ENCODE measurements around the gene TMUB1.

The TMUB1 gene

GRCh38 chr7:151080067-151080521 is 3.2 kb downstream of the TMUB1 start:
- H3K27me3 Mint-ChIP-seq = no peaks in the 10 kb centered on the region
- peaks cover 78% of the 10 kb centered on the region for H3K36me3 Mint-ChIP-seq (ENCODE audit: low read depth)
- H3K27ac Mint-ChIP-seq = peak overlapping the region; percentile 89
- H3K4me3 Mint-ChIP-seq = peak overlapping the region; percentile 86
- H3K4me1 Mint-ChIP-seq (ENCODE audit: low read depth) = peaks cover 60% of the 10 kb centered on the region
- intact Hi-C loops (cut with micrococcal nuclease) = loop anchor here (2.0 to 10.0 kb wide), 2 partner anchors 31 to 295 kb away; no protein-coding TSS in a partner anchor
- no peaks in the 10 kb centered on the region for H3K9me3 Mint-ChIP-seq

DNA sequence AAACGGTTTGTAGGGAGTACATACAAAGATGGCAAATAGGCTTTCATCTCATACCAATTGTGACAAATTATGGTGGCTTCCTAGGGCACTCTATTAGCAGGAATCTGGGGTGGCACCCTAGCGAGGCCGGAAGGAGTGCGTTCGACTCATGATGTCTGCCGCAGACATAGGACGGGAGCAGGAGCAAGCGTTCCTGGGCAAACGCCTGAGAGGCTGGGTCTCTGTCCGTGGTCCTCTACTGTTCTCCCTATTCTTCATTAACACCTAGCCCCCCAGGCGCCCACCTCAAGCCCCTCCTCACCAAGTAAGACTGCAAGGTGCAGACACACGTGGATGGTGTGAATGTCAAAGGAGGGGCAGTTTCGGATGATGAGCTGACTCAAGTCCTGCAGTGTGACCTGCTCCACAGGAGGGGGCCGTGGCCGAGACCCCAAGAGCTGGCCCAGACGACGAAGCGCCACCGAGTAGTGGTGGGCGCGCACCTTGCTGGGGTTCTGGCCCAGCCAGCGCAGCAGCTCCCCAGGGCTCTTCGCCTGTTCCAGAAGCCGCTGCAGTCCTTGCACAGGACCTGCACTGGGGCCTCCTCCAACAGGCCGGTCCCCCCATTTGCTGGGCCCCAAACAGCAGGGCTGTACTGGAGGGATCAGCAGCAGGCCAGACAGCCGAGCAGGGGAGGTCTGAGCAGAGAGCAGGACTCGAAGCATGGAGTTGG is 3.9 kb downstream of the TMUB1 start:
- Mint-ChIP-seq H3K27ac (peak overlapping the region; percentile 89), H3K4me3 (peak overlapping the region; percentile 86), H3K4me1 (ENCODE audit: low read depth) (peaks cover 55% of the 10 kb centered on the region), H3K27me3 (no peaks in the 10 kb centered on the region), H3K36me3 (ENCODE audit: low read depth) (peaks cover 85% of the 10 kb centered on the region), H3K9me3 (no peaks in the 10 kb centered on the region)
- intact Hi-C loops (cut with micrococcal nuclease) = no loop called here

GRCh38 chr7:151078233-151079040 is 4.9 kb downstream of the TMUB1 start:
- H3K27ac Mint-ChIP-seq = no peak overlapping the region
- H3K4me1 Mint-ChIP-seq (ENCODE audit: low read depth) = peaks cover 55% of the 10 kb centered on the region
- H3K4me3 Mint-ChIP-seq = no peak overlapping the region
- no peaks in the 10 kb centered on the region for H3K27me3 Mint-ChIP-seq
- intact Hi-C loops (cut with micrococcal nuclease) = no loop called here
- no peaks in the 10 kb centered on the region for H3K9me3 Mint-ChIP-seq
- H3K36me3 Mint-ChIP-seq (ENCODE audit: low read depth) = peaks cover 95% of the 10 kb centered on the region

DNA sequence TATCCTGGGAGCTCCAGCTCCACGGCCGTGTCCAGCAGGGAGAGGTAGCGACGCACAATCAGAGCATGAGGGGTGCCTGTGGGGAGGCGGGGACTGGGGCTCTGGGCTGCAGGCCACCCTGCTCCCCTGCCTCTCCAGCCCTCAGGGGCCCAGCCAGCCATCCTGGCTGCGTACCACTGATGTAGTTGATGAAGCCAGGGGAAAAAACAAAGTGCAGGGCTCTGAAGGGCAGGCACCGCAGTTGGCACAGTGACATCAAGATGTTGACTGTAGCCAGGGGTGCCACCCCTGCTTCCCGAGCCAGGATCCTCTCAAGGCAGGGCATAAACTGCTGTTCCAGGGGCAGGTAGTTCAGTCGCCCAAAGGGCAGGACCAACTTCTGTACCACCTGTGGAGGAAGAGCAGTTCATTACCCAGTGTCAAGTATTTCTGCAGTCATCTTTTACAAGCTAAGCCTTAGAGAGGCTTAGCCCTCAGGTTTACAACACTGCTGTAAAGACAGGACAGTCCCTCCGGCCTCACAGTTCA is 5.5 kb downstream of the TMUB1 start:
- intact Hi-C loops (cut with micrococcal nuclease) = no loop called here

DNA sequence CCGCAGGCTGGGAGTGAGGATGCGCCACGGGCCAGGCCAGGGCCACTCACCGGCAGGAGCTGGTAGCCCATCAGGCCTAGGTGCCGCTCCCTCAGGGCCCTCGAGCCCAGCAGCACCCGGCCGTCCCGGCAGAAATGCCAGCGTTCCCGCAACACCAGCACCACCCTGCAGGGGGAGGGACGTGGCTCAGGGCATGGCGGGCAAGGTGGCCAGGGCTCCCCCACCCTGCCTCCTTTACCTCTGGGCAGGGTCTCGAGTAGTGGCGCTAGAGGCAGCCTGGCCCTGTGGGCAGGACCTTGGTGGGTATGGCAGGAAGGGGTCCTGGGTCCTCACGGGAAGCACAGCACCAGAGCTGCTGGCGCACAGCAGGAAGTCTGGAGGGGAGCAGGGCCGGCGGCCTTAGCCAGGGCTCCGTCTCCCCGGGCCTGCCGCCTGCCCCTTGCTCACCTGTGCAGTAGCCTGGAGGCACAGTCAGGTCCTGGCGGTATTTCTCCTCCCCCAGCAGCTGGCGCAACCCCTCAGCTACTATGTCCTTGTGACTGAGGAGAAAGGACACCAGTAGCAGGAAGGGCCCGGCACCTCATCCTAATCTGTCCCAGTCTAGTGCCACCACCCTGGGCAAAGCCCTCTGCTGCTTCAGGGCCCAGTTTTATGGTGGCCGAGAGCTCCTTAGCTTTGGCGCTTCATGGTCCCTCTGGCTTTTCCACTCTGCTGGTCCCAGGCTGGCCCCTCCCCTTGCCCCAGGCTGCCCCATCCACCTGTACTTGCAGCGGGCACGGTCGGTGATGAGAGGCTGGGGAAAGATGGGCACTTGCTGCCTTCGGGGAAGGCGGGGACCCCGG is 6.2 kb downstream of the TMUB1 start:
- H3K27me3 Mint-ChIP-seq = no peaks in the 10 kb centered on the region

More for the DNA sequence above, 5.5 kb downstream of the TMUB1 start:
- Mint-ChIP-seq H3K9me3 (no peaks in the 10 kb centered on the region), H3K4me1 (ENCODE audit: low read depth) (peaks cover 51% of the 10 kb centered on the region), H3K27ac (no peak overlapping the region), H3K27me3 (no peaks in the 10 kb centered on the region), H3K4me3 (no peak overlapping the region), H3K36me3 (ENCODE audit: low read depth) (peaks cover 96% of the 10 kb centered on the region)

DNA sequence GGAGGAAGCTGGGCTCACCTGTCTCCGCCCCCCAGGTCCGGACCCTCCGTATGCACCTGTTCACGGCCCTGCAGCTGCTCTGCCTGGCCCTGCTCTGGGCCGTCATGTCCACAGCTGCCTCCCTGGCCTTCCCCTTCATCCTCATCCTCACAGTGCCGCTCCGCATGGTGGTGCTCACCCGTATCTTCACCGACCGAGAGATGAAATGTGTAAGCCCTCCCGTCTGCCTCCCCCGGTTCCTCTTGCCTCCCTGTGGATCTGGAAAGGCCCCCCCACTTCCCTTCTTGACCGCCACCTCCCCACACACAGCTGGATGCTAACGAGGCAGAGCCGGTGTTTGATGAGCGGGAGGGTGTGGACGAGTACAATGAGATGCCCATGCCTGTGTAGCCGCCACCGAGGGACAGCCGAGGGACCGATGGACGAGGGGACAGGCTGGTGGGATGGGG is 7.3 kb downstream of the TMUB1 start:
- Mint-ChIP-seq H3K9me3 (no peaks in the 10 kb centered on the region), H3K36me3 (ENCODE audit: low read depth) (peaks cover 99% of the 10 kb centered on the region), H3K27ac (no peak overlapping the region), H3K4me1 (ENCODE audit: low read depth) (peaks cover 36% of the 10 kb centered on the region), H3K4me3 (no peak overlapping the region), H3K27me3 (no peaks in the 10 kb centered on the region)
- intact Hi-C loops (cut with micrococcal nuclease) = no loop called here

More for the DNA sequence above, 6.2 kb downstream of the TMUB1 start:
- Mint-ChIP-seq H3K4me3 (no peak overlapping the region), H3K4me1 (ENCODE audit: low read depth) (peaks cover 44% of the 10 kb centered on the region), H3K27ac (no peak overlapping the region), H3K9me3 (no peaks in the 10 kb centered on the region), H3K36me3 (ENCODE audit: low read depth) (peaks cover 97% of the 10 kb centered on the region)
- intact Hi-C loops (cut with micrococcal nuclease) = no loop called here

GRCh38 chr7:151075662-151075971 is 7.7 kb downstream of the TMUB1 start:
- Mint-ChIP-seq H3K27me3 (no peaks in the 10 kb centered on the region), H3K9me3 (no peaks in the 10 kb centered on the region), H3K27ac (no peak overlapping the region), H3K4me3 (no peak overlapping the region), H3K36me3 (ENCODE audit: low read depth) (peaks cover 99% of the 10 kb centered on the region), H3K4me1 (ENCODE audit: low read depth) (peaks cover 36% of the 10 kb centered on the region)
- intact Hi-C loops (cut with micrococcal nuclease) = no loop called here

GRCh38 chr7:151074817-151075661 is 8.3 kb downstream of the TMUB1 start:
- Mint-ChIP-seq H3K27ac (no peak overlapping the region), H3K36me3 (ENCODE audit: low read depth) (peaks cover 99% of the 10 kb centered on the region)
- intact Hi-C loops (cut with micrococcal nuclease) = no loop called here

DNA sequence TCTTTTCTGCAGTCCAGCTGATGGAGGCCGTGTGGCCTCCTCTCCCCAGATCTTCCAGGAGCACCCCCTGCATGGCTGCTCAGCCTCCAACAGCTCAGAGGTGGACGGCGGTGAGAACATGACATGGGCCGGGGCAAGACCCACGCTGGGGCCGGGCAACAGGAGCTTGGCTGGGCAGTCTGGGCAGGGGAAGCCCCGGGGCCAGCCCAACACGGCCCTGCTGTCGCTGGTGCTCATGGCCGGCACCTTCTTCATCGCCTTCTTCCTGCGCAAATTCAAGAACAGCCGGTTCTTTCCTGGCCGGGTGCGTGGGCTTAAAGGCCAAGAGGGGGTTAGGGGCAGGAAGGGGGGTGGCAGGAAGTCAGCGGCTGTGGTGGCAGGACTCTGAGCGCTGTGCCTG is 9.3 kb downstream of the TMUB1 start:
- no peaks in the 10 kb centered on the region for H3K9me3 Mint-ChIP-seq
- peaks cover 100% of the 10 kb centered on the region for H3K36me3 Mint-ChIP-seq (ENCODE audit: low read depth)
- no peaks in the 10 kb centered on the region for H3K27me3 Mint-ChIP-seq
- intact Hi-C loops (cut with micrococcal nuclease) = no loop called here
- no peak overlapping the region for H3K27ac Mint-ChIP-seq
- H3K4me1 Mint-ChIP-seq (ENCODE audit: low read depth) = peaks cover 22% of the 10 kb centered on the region
- no peak overlapping the region for H3K4me3 Mint-ChIP-seq

More at GRCh38 chr7:151074817-151075661, 8.3 kb downstream of the TMUB1 start:
- Mint-ChIP-seq H3K9me3 (no peaks in the 10 kb centered on the region), H3K27me3 (no peaks in the 10 kb centered on the region), H3K4me1 (ENCODE audit: low read depth) (peaks cover 33% of the 10 kb centered on the region), H3K4me3 (no peak overlapping the region)

DNA sequence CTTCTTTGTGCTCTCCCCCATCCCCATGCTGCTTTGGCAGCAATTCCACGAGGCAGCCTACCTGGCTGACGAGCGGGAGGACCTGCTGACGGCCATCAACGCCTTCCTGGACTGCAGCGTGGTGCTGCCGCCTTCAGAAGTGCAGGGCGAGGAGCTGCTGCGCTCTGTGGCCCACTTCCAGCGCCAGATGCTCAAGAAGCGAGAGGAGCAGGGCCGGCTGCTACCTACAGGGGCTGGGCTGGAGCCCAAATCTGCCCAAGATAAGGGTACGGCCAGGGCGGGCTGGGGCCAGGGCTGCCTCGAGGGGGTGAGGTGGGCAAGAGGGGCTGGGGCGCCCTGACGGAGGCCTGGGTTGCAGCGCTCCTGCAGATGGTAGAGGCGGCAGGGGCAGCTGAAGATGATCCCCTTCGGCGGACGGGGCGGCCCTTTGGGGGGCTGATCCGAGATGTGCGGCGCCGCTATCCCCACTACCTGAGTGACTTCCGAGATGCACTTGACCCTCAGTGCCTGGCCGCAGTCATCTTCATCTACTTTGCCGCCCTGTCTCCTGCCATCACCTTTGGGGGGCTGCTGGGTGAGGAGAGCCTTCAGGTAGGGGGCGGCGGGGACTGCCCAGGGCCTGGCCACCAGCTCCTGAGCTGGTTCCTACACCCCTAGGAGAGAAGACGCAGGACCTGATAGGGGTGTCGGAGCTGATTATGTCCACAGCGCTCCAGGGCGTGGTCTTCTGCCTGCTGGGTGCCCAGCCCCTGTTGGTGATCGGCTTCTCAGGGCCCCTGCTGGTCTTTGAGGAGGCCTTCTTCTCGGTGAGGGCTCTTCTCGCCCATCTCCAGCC is 12.0 kb downstream of the TMUB1 start:
- intact Hi-C loops (cut with micrococcal nuclease) = no loop called here
- no peak overlapping the region for H3K4me3 Mint-ChIP-seq
- H3K9me3 Mint-ChIP-seq = no peaks in the 10 kb centered on the region
- no peak overlapping the region for H3K27ac Mint-ChIP-seq
- H3K4me1 Mint-ChIP-seq (ENCODE audit: low read depth) = peaks cover 5% of the 10 kb centered on the region
- peaks cover 100% of the 10 kb centered on the region for H3K36me3 Mint-ChIP-seq (ENCODE audit: low read depth)
- no peaks in the 10 kb centered on the region for H3K27me3 Mint-ChIP-seq

- Mint-ChIP-seq H3K36me3 (ENCODE audit: low read depth) (peaks cover 100% of the 10 kb centered on the region), H3K27ac (no peak overlapping the region), H3K4me3 (no peak overlapping the region), H3K9me3 (no peaks in the 10 kb centered on the region), H3K27me3 (no peaks in the 10 kb centered on the region), H3K4me1 (ENCODE audit: low read depth) (no peaks in the 10 kb centered on the region)
- intact Hi-C loops (cut with micrococcal nuclease) = no loop called here
Measured at GRCh38 chr7:151070574-151070960, 12.7 kb downstream of the TMUB1 start.

- Mint-ChIP-seq H3K27ac (no peak overlapping the region), H3K4me1 (ENCODE audit: low read depth) (no peaks in the 10 kb centered on the region), H3K27me3 (no peaks in the 10 kb centered on the region), H3K36me3 (ENCODE audit: low read depth) (peaks cover 100% of the 10 kb centered on the region), H3K9me3 (no peaks in the 10 kb centered on the region), H3K4me3 (no peak overlapping the region)
- intact Hi-C loops (cut with micrococcal nuclease) = no loop called here
Measured at GRCh38 chr7:151069841-151070573, 13.3 kb downstream of the TMUB1 start.
